T-helper 2 cell treated with Interferon-gamma antibody and Interleukin-4, amounts not matched to agents 100 ng/mL and 5 ng/mL, for 36 hours (primary cell): Measurements from ENCODE around the gene STX2. TPM values are rescaled to one million over a fixed set of nuclear protein-coding genes. Genes with fewer than 3 reads are reported as not detected.
"Not testable (repeated sequence)": the region's sequence is repeated elsewhere in the genome, so short reads cannot be mapped to it uniquely, and the experiment has no call there.

Source experiments
- intact Hi-C: fragments of 100-400 bp; cut with micrococcal nuclease; formaldehyde crosslinking; loops from one replicate; pipeline ENCODE4 v1.15.1; 2023
- total RNA-seq: library from RNA; stranded (reverse); gene quantifications from 2 replicates; pipeline ENCODE4 v1.2.3, GENCODE V29; 2022

The STX2 gene
- total RNA-seq, 1 donor from 2014 or later, result 22.0 TPM

- intact Hi-C loops, result no loop called here
Measured at GRCh38 chr12:130775953-130776856, 62.8 kb downstream of the STX2 start.

GRCh38 chr12:130770413-130771028 lies 68.5 kb downstream of the STX2 start:
- intact Hi-C loops, result no loop called here

- intact Hi-C loops, result no loop called here
Measured at GRCh38 chr12:130768120-130768519, 70.9 kb downstream of the STX2 start.

- intact Hi-C loops, result no loop called here
Measured at GRCh38 chr12:130766470-130766869, 72.6 kb downstream of the STX2 start.

- intact Hi-C loops, result no loop called here
Measured at GRCh38 chr12:130765186-130765659, 73.8 kb downstream of the STX2 start.

GRCh38 chr12:130764475-130765185 lies 74.4 kb downstream of the STX2 start:
- intact Hi-C loops, result no loop called here

GRCh38 chr12:130764073-130764472 lies 75.0 kb downstream of the STX2 start:
- intact Hi-C loops, result no loop called here

GRCh38 chr12:130762319-130762675 lies 76.8 kb downstream of the STX2 start:
- intact Hi-C loops, result no loop called here

- intact Hi-C loops, result loop anchor here (1.0 to 2.0 kb wide), 2 partner anchors 58 to 371 kb away; no protein-coding TSS in a partner anchor
Measured at GRCh38 chr12:130761537-130762318, 77.3 kb downstream of the STX2 start.

GRCh38 chr12:130754234-130754901 lies 84.7 kb downstream of the STX2 start:
- intact Hi-C loops, result no loop called here

- intact Hi-C loops, result no loop called here
Measured at GRCh38 chr12:130752692-130753230, 86.3 kb downstream of the STX2 start.

- intact Hi-C loops, result not testable (repeated sequence)
Measured at GRCh38 chr12:130752037-130752436, 87.0 kb downstream of the STX2 start.

GRCh38 chr12:130748786-130749185 lies 90.3 kb downstream of the STX2 start:
- intact Hi-C loops, result no loop called here

GRCh38 chr12:130747867-130748740 lies 90.9 kb downstream of the STX2 start:
- intact Hi-C loops, result no loop called here

- intact Hi-C loops, result no loop called here
Measured at GRCh38 chr12:130746546-130746945, 92.5 kb downstream of the STX2 start.

- intact Hi-C loops, result no loop called here
Measured at GRCh38 chr12:130745921-130746320, 93.1 kb downstream of the STX2 start.

- intact Hi-C loops, result no loop called here
Measured at GRCh38 chr12:130744274-130744673, 94.8 kb downstream of the STX2 start.

GRCh38 chr12:130743606-130744005 lies 95.4 kb downstream of the STX2 start:
- intact Hi-C loops, result no loop called here

GRCh38 chr12:130743176-130743575 lies 95.9 kb downstream of the STX2 start:
- intact Hi-C loops, result no loop called here
